ENCODE results near the gene NFE2L2. TPM values are rescaled to one million over a fixed set of nuclear protein-coding genes. Genes with fewer than 3 reads are reported as not detected.
A peak's percentile ranks its signal among the peaks of the same experiment; 100 is the strongest.

The NFE2L2 gene
- total RNA-seq, 4 donors from 2014 or later: 62.0 to 115 (median 72.3) TPM

GRCh38 chr2:177239932-177240630 is 24.4 kb downstream of the NFE2L2 start:
- peaks cover 86 to 100% (median 99%) of the 10 kb centered on the region in 4 donors for H3K4me1 ChIP-seq
- DNase-seq (ENCODE audit: extremely low spot score): no peak

DNA sequence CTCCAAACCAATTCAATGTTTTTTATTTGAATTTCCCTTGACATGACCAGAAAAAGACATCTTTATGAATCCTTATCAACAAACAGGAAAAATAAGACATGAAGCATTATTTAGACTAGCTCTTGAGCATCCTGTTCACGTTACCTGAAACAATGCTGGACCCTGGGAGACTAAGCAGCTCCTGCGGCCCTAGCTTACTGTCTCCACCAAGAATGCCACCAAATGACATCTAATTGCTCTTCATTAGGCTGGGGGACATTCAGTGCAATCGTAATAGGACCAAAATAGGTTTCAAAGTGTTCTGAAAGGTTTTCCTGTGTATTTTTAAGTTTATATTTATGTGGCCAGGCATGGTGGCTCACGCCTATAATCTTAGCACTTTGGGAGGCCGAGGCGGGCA is 25.5 kb downstream of the NFE2L2 start:
- no peak for TF ChIP-seq EP300 (IDR thresholded peaks at IDR 0.05)
- TF ChIP-seq, protein P1, sequence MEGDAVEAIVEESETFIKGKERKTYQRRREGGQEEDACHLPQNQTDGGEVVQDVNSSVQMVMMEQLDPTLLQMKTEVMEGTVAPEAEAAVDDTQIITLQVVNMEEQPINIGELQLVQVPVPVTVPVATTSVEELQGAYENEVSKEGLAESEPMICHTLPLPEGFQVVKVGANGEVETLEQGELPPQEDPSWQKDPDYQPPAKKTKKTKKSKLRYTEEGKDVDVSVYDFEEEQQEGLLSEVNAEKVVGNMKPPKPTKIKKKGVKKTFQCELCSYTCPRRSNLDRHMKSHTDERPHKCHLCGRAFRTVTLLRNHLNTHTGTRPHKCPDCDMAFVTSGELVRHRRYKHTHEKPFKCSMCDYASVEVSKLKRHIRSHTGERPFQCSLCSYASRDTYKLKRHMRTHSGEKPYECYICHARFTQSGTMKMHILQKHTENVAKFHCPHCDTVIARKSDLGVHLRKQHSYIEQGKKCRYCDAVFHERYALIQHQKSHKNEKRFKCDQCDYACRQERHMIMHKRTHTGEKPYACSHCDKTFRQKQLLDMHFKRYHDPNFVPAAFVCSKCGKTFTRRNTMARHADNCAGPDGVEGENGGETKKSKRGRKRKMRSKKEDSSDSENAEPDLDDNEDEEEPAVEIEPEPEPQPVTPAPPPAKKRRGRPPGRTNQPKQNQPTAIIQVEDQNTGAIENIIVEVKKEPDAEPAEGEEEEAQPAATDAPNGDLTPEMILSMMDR (IDR thresholded peaks at IDR 0.05): no peak
- no peak for TF ChIP-seq POLR2AphosphoS5 (IDR thresholded peaks at IDR 0.05)
- 85% methylated on average over 6 of the region's 6 CpGs for WGBS
- H3K27me3 ChIP-seq: no peaks in the 10 kb centered on the region
- peaks cover under 1 to 13% (median under 1%) of the 10 kb centered on the region in 4 donors for H3K36me3 ChIP-seq
- H3K4me1 ChIP-seq: peaks cover 82 to 100% (median 98%) of the 10 kb centered on the region in 4 donors
- no peak overlapping the region for H3K4me3 ChIP-seq
- DNase-seq (ENCODE audit: extremely low spot score): no peak
- H3K9me3 ChIP-seq: no peaks in the 10 kb centered on the region
- intact Hi-C loops (cut with DNase I): no loop called here
- H3K27ac ChIP-seq (replicated peaks in 1 of 4): peak overlapping the region; percentile 54 to 91 (median 73)

More at GRCh38 chr2:177239932-177240630, 24.4 kb downstream of the NFE2L2 start:
- 17% methylated on average over 5 of the region's 5 CpGs for WGBS
- Histone ChIP-seq H3K4me3 (peak overlapping the region in 3 of 4 donors; percentile 17 to 25 (median 19)), H3K27ac (replicated peaks in 1 of 4) (peak overlapping the region; percentile 81 to 91 (median 83)), H3K27me3 (no peaks in the 10 kb centered on the region), H3K9me3 (no peaks in the 10 kb centered on the region), H3K36me3 (peaks cover 0 to 6% (median 0%) of the 10 kb centered on the region in 4 donors)
- intact Hi-C loops (cut with DNase I): no loop called here
- no peak for TF ChIP-seq POLR2A (IDR thresholded peaks at IDR 0.05; ENCODE audit: low read depth)
- no peak for TF ChIP-seq EP300 (IDR thresholded peaks at IDR 0.05)
- TF ChIP-seq, protein P1 (IDR thresholded peaks at IDR 0.05): no peak
- TF ChIP-seq POLR2AphosphoS5 (IDR thresholded peaks at IDR 0.05): peak; percentile 51 to 71

- intact Hi-C loops (cut with DNase I): no loop called here
- Histone ChIP-seq H3K4me3 (no peak overlapping the region), H3K27ac (replicated peaks in 1 of 4) (peak overlapping the region in 1 of 4 donors; percentile 18), H3K27me3 (no peaks in the 10 kb centered on the region), H3K4me1 (peaks cover 70 to 96% (median 95%) of the 10 kb centered on the region in 4 donors), H3K36me3 (peaks cover 8 to 24% (median 12%) of the 10 kb centered on the region in 4 donors), H3K9me3 (no peaks in the 10 kb centered on the region)
- WGBS: 70% methylated on average over 2 of the region's 2 CpGs
- TF ChIP-seq POLR2A (IDR thresholded peaks at IDR 0.05; ENCODE audit: low read depth): no peak
- TF ChIP-seq, protein P1 (IDR thresholded peaks at IDR 0.05): no peak
- TF ChIP-seq EP300 (IDR thresholded peaks at IDR 0.05): no peak
- no peak for TF ChIP-seq POLR2AphosphoS5 (IDR thresholded peaks at IDR 0.05)
- no peak for DNase-seq (ENCODE audit: extremely low spot score)
Measured at GRCh38 chr2:177237932-177238331, 26.6 kb downstream of the NFE2L2 start.

GRCh38 chr2:177235855-177236437 is 28.6 kb downstream of the NFE2L2 start:
- Histone ChIP-seq H3K36me3 (peaks cover 23 to 44% (median 30%) of the 10 kb centered on the region in 4 donors), H3K9me3 (no peaks in the 10 kb centered on the region), H3K27me3 (no peaks in the 10 kb centered on the region), H3K27ac (replicated peaks in 1 of 4) (peak overlapping the region in 1 of 4 donors; percentile 25), H3K4me1 (peaks cover 59 to 85% (median 77%) of the 10 kb centered on the region in 4 donors), H3K4me3 (no peak overlapping the region)
- TF ChIP-seq, protein P1 (IDR thresholded peaks at IDR 0.05): no peak
- 91% methylated on average over 6 of the region's 6 CpGs for WGBS
- no peak for DNase-seq (ENCODE audit: extremely low spot score)
- intact Hi-C loops (cut with DNase I): no loop called here

Measured in esophagus muscularis mucosa (tissue), 4 donors.